MV-4-11 (cell line): ENCODE measurements around the gene DCTN3.

Experiments
- DNase-seq: peaks from one replicate; lab custom pipeline; 2025; lab: John Stamatoyannopoulos, UW

The DCTN3 gene

DNA sequence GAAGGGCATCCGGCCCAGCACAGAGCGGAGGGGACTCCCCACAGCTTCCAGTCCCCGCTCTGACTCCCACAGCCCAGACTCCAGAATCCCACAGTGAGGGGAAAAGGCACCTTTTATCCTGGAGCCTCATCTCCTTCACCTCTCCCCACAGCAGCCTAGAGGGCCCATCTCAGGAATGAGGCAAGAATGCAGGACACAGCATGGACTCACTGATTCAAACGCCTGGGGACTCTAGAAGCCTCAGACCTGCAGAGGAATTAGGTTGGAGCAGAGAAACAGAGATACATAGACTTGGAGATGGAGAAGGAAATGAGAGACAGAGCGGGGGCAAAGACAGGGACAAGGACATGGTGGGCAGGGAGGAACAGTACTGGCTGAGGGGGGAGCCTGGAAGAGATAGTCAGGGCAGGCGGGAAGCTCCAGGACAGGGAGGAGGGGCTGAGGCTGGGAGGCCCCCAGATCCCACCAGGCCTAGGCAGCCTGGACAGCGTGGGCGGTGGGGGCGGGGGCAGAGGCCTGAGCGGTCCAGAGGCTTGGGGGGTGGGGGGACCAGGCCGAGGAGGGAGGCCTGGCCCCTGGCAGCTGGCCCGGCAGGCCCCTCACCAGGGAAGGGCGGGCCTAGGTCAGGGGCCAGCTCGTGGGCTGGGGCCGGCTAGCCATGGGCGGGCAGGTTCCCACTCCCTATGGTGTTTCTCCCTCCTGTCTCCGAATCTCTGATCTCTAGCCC lies 46.5 kb downstream of the DCTN3 start:
- no peak for DNase-seq

DNA sequence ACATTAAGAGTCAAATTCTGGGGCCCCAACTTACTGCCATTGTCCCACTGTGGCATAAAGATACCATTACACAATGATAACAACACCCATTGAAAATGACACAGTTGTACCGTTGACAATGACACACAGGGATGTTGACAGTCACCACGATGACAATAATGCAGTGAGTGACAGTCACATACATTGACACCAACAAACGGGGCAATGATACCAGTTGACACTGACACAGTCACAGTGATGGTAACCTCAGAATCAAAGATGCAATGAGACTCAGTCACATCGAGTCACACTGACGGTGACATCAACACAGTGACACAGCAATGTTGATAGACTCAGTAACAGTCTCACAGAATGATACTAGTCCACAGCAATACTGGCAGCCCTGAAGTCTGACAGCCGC lies 47.7 kb downstream of the DCTN3 start:
- no peak for DNase-seq

DNA sequence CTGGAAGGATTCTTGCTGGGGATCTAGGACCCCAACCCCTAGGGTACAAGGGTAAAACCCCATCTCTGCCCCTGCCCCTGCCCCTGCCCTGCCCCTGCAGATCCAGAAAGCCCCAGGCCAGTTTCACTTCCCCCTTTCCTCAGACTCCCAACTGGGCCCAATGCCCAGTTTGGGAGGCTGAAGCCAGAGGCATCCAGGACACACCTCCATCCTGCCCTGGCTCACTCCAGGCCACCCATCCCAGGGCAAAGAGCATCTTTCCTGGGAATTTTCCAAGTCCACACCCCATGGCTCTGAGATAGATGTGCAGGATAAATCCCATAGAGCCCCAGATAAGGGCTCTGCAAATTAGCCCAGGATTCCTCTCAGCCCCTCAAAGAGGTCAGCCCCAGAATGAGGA lies 48.2 kb downstream of the DCTN3 start:
- DNase-seq: no peak

DNA sequence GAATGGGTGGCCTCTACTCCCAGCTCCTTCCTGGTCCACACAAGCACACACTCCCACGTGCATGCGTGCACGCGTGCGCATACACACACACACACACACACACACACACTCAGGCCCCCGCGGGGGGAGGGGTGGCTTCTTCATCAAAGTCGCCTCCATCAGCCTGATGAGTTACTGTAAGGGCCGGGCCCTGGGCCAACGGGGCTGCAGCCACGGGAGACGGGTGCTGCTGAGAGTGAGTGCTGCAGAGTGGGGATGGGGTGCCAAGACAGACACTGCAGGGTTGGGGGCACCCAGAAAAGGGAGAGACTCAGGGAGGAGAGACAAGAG lies 48.8 kb downstream of the DCTN3 start:
- no peak for DNase-seq

DNA sequence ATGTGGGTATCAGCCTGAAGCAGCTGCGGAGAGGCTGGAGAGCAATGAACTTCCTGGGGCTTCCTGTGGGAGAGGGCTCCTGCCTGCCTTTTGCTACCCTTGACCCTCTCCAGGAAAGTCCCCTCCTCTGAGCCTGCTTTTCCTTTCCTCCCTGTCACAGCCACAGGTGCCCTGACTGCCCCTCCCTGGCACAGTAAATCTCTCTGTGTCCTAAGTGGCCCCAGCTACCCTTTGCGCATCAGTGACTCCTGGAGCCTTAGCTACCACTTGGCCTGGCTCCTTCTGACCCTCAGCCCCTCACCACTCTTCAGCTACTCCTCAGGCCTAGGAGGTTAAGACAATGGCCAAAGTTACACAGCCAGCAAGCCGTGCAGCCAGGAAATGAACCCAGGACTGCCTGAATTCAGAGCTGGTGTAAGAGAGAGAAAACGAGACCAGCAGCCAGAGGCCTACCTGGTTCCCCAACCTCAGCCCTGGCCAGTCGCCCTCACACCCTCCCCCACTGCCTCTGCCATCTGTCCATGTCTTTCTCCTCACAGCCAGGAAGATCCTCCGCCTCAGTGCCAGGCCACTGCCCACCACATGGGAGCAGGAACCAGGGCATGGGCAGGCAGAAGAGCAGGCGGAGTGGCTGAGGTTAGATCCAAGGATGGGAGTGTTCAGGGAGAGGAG lies 49.4 kb downstream of the DCTN3 start:
- DNase-seq: no peak

DNA sequence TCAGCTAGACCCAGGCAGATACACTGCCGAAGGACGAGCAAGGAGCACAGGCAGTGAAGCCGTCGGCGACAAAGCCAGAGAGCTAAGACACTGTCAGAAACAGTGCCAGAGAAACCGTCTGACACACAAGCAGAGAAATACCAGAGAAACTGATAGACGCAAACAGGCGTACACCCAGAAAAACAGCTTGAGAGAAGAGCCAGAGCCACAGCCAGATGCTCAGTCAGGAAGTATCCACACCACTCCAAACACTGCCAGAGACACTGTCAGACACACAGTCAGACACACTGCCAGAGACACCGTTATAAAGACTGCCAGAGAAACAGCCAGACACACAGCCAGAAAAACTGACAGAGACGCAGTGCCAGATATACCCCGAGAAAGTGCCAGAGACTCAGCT lies 49.9 kb downstream of the DCTN3 start:
- no peak for DNase-seq

DNA sequence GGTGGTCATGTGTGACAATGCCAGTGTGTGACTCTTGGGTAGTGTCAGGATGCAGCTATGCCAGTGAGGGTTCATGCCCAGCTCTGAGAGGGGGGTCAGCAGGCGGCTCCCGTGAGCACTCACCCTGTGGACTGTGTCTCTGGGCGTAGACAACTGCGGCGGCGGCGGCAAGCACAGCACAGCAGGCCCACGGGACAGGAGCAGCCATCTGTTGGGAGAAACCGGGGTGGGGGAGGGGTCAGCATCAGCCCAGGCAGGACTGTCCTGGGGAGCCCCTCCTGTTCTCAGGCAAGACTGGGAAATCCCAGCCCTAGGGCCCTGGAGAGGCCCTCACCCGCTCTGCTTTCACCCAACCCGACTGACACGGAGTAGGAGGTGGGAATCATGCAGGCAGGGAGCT lies 51.5 kb downstream of the DCTN3 start:
- no peak for DNase-seq

DNA sequence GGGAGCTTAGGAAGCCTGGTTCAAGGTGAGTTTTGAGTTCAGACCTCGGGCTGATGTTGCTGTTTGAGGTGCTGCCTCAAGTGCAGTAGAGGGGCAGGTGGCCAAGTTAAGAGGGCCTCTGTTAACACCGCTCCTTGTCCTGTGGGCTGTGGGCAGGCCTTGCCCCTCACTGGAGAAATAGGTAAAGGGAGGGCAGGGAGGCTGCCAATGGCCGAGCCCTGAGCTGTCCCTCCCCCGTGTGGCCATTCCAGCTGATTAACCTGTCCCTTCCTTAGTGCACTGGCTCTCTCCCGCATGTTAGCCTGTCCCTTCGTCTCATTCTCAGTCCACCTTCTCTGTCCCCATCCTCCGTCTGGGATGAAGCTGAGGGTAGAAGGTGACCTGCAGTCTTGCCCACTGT lies 52.2 kb downstream of the DCTN3 start:
- DNase-seq: no peak

DNA sequence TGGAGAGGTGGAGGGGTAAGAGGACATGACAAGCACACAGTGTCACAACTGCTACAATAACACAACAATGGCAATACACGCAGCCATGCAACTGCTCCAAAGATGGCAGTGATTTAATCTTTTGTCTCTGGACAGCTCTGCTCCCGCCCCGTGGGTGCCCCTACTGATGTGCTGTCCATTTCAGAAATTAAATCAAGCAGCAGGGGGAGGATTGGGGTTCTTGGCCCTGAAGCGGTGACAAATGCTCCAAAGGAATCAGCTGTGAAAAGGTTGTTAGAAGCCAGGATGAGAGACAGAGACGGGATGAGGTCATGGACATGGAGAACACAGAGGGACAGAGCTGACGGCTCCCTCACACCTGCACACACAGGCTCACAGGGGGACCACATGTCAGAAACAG lies 53.3 kb downstream of the DCTN3 start:
- DNase-seq: no peak

DNA sequence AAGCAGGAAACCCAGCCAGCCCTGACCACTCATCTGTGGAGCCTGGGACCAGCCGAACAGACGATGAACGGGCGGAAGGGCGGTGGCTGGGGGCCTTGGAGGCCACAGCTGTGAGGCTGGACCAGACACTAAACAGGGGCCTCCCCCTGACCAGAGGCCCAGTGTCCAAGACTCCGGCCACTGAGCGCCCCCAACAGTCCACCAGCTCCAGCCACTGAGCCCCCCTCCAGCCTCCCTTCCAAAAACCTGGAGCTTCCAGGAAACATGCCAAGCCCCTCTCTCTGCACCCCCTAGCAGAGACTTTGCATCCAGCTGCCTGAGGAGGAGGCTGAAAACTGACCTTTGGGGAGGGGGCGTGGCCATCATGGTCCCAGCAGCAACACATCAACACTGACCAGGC lies 54.0 kb downstream of the DCTN3 start:
- DNase-seq: no peak

DNA sequence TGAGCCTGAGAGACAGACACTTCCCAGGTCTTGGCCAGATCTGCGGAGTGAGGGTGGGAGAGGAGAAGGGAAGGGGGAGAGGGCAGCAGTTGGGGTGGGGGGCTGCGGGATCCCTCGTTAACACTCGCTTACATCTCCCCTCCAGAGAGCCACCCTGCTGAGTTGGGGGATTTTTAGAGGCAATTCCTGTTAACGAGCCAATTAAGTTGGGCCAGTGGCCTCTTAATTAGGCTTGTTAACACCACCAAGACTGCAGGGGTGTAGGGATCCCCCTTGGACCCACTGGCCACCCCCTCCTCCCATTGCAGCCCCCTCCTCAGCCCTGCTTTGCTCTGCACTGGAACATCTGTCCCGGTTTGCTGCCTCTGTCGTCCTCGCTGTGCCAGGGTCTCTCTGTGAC lies 54.4 kb downstream of the DCTN3 start:
- DNase-seq: no peak

DNA sequence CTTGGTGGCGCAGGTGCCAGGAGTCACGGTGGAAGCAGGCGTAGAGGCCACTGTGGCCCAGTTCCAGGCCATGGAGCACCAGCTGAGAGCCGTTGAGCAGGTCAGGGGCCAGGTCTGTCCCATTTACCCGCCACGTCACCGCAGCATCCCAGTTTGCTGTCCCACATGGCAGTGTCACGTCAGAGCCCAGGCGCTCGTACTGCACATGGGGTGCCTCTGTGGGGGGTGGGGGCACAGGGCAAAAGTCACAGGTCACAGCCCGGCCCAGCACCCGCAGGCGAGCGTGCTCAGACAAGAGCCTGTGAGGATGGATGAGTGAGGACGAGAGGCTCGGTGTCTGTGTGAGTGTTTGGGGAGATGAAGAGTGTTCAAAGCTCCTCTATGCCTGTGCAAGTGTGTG lies 55.7 kb downstream of the DCTN3 start:
- DNase-seq: no peak
